SK-N-SH treated with all-trans-retinoic acid at 6 μM for 48 hours (cell line): Measurements from ENCODE around the gene CH25H.

Source experiments
- ARNTL ChIP-seq: fragments of 450-650 bp; formaldehyde crosslinking; IDR thresholded peaks from 2 replicates; pipeline ENCODE4 v1.5.0; 2020; ENCODE audit warnings: low read depth, mild to moderate bottlenecking, moderate library complexity, borderline replicate concordance
- CSDC2 ChIP-seq: fragments of 250-450 bp; sonication (Bioruptor Pico); IDR thresholded peaks from 2 replicates; pipeline ENCODE4 v1.5.0; 2020; ENCODE audit warnings: mild to moderate bottlenecking, moderate library complexity
- ESRRG ChIP-seq: fragments of 250-450 bp; sonication (Bioruptor Pico); IDR thresholded peaks from 2 replicates; pipeline ENCODE4 v1.6.1; 2021; ENCODE audit warnings: mild to moderate bottlenecking
- SNAI2 ChIP-seq: fragments of 250-450 bp; sonication (Bioruptor Pico); IDR thresholded peaks from 2 replicates; pipeline ENCODE4 v1.5.0; 2020; ENCODE audit warnings: mild to moderate bottlenecking, moderate library complexity
- TCF4 ChIP-seq: fragments of 250-450 bp; sonication (Bioruptor Pico); IDR thresholded peaks from 2 replicates; pipeline ENCODE4 v1.8.0; 2021; ENCODE audit warnings: mild to moderate bottlenecking, moderate library complexity, borderline replicate concordance
- ZC3H10 ChIP-seq: fragments of 250-450 bp; sonication (Bioruptor Pico); IDR thresholded peaks from 2 replicates; pipeline ENCODE4 v1.5.1; 2021; ENCODE audit warnings: mild to moderate bottlenecking, moderate library complexity
- ZFP3 ChIP-seq: fragments of 250-450 bp; sonication (Bioruptor Pico); IDR thresholded peaks from 2 replicates; pipeline ENCODE4 v1.5.0; 2020; ENCODE audit warnings: mild to moderate bottlenecking, moderate library complexity
- ZFP30 ChIP-seq: fragments of 450-650 bp; formaldehyde crosslinking; IDR thresholded peaks from 2 replicates; pipeline ENCODE4 v1.5.0; 2022; ENCODE audit warnings: mild to moderate bottlenecking, moderate library complexity
- ZNF70 ChIP-seq: fragments of 450-650 bp; formaldehyde crosslinking; IDR thresholded peaks from 2 replicates; pipeline ENCODE4 v1.5.0; 2020; ENCODE audit warnings: mild to moderate bottlenecking, moderate library complexity
- TF ChIP-seq, protein P1 (sequence below): fragments of 250-450 bp; sonication (Bioruptor Pico); IDR thresholded peaks from 2 replicates; pipeline ENCODE4 v1.5.0; 2020; ENCODE audit warnings: mild to moderate bottlenecking, moderate library complexity
- TF ChIP-seq, protein P2 (sequence below): fragments of 250-450 bp; sonication (Bioruptor Pico); IDR thresholded peaks from 2 replicates; pipeline ENCODE4 v1.8.0; 2021; ENCODE audit warnings: low read depth, mild to moderate bottlenecking, moderate library complexity, borderline replicate concordance

Gene CH25H

DNA sequence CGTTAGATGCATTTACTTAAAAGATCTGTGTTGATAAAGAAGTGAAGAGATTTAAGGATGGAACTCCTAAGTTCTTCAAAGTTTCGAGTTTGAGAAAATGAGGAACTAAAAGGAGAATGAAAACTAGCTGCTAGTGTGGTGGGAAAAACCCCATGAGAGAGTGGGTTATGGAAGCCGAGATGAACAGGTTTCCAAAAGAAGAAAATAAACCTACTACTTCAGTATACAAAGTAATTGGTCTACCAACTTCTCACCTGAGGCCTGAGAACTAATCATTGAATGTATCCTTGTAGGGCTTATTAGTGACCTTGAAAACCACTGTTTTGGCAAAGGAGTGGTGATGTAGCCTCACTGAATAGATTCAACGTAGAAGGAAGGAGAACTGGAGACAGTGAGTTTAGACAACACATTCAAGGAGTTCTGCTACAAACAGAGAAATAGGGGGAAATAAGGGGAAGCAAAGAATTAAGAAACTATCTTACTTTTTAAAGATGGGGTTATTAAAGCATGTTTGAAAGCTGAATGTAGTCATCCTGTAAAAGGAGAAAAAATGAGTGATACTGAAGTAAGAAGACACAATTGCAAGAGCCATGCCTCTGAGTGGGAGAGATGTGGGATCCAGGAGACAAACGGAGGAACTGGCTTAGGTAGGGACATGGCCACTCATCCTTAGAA is 50.8 kb downstream of the CH25H start (continued):
- TF ChIP-seq, protein P1, sequence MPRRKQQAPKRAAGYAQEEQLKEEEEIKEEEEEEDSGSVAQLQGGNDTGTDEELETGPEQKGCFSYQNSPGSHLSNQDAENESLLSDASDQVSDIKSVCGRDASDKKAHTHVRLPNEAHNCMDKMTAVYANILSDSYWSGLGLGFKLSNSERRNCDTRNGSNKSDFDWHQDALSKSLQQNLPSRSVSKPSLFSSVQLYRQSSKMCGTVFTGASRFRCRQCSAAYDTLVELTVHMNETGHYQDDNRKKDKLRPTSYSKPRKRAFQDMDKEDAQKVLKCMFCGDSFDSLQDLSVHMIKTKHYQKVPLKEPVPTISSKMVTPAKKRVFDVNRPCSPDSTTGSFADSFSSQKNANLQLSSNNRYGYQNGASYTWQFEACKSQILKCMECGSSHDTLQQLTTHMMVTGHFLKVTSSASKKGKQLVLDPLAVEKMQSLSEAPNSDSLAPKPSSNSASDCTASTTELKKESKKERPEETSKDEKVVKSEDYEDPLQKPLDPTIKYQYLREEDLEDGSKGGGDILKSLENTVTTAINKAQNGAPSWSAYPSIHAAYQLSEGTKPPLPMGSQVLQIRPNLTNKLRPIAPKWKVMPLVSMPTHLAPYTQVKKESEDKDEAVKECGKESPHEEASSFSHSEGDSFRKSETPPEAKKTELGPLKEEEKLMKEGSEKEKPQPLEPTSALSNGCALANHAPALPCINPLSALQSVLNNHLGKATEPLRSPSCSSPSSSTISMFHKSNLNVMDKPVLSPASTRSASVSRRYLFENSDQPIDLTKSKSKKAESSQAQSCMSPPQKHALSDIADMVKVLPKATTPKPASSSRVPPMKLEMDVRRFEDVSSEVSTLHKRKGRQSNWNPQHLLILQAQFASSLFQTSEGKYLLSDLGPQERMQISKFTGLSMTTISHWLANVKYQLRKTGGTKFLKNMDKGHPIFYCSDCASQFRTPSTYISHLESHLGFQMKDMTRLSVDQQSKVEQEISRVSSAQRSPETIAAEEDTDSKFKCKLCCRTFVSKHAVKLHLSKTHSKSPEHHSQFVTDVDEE (CRISPR knock-in tag), result no peak
- TF ChIP-seq CSDC2 (CRISPR knock-in tag) (no peak), SNAI2 (no peak), ZNF70 (no peak), ARNTL (CRISPR knock-in tag) (no peak), ZC3H10 (CRISPR knock-in tag) (no peak), ZFP3 (CRISPR knock-in tag) (no peak), TCF4 (CRISPR knock-in tag) (no peak), ESRRG (no peak), ZFP30 (CRISPR knock-in tag) (no peak)
- TF ChIP-seq, protein P2, sequence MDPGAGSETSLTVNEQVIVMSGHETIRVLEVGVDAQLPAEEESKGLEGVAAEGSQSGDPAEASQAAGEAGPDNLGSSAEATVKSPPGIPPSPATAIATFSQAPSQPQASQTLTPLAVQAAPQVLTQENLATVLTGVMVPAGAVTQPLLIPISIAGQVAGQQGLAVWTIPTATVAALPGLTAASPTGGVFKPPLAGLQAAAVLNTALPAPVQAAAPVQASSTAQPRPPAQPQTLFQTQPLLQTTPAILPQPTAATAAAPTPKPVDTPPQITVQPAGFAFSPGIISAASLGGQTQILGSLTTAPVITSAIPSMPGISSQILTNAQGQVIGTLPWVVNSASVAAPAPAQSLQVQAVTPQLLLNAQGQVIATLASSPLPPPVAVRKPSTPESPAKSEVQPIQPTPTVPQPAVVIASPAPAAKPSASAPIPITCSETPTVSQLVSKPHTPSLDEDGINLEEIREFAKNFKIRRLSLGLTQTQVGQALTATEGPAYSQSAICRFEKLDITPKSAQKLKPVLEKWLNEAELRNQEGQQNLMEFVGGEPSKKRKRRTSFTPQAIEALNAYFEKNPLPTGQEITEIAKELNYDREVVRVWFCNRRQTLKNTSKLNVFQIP (CRISPR knock-in tag), result no peak
